Neuronal stem cell (in vitro differentiated cells): ENCODE measurements around the gene TCERG1. TPM values are rescaled to one million over a fixed set of nuclear protein-coding genes. Genes with fewer than 3 reads are reported as not detected.

Experiments used
- small RNA-seq: library from polyadenylated mRNA; stranded (forward); fragments of <200 nt; extraction: miRNeasy Mini kit (QIAGEN cat#:217004); gene quantifications from one replicate; pipeline ENCODE3, GENCODE V24; 2013; ENCODE audit not compliant: insufficient read depth

The TCERG1 gene

Small RNA genes lying within 50 kb of the gene (small RNA-seq; reads per million reads assigned to genes)
- not detected for gene RF02271
